Left lung (tissue), 10 donors: ENCODE results near the gene HAGHL. TPM values are rescaled to one million over a fixed set of nuclear protein-coding genes. Genes with fewer than 3 reads are reported as not detected.
A peak's percentile ranks its signal among the peaks of the same experiment; 100 is the strongest.

ENCODE experiments used
- ATAC-seq: fragments of 200-7000 bp; cut with Tn5 transposase; one replicate; pipeline ENCODE4 v1.9.1; 2020; ENCODE audit warnings: moderate library complexity
- DNase-seq, 4 donors: peaks; one replicate each; pipeline ENCODE4 v3.0.0-alpha.2; 2013 to 2020
- H3K27ac ChIP-seq, 2 donors: fragments of 200-600 bp; sonication (generic) in 1 of 2; one replicate each; pipeline versions ENCODE4 v1.5.0 to v1.8.0; 2020 to 2021
- H3K27me3 ChIP-seq, 2 donors: fragments of 200-600 bp; sonication (generic) in 1 of 2; one replicate each; pipeline versions ENCODE4 v1.5.0 to v1.8.0; 2020 to 2021
- H3K36me3 ChIP-seq, 2 donors: fragments of 200-600 bp; sonication (generic) in 1 of 2; one replicate each; pipeline versions ENCODE4 v1.5.0 to v1.8.0; 2020 to 2021
- H3K4me1 ChIP-seq, 2 donors: fragments of 200-600 bp; one replicate each; pipeline ENCODE4 v1.8.0; 2021
- H3K4me3 ChIP-seq, 2 donors: fragments of 200-600 bp; sonication (generic) in 1 of 2; one replicate each; pipeline versions ENCODE4 v1.5.0 to v1.8.0; 2020 to 2021; ENCODE audit warnings: mild to moderate bottlenecking in 1 of 2
- H3K9me3 ChIP-seq, 2 donors: fragments of 200-600 bp; sonication (generic) in 1 of 2; one replicate each; pipeline versions ENCODE4 v1.5.0 to v1.8.0; 2020 to 2021
- CTCF ChIP-seq, 2 donors: fragments of 200-600 bp; sonication (generic) in 1 of 2; IDR thresholded peaks; one replicate each; pipeline versions ENCODE4 v1.5.0 to v1.8.0; 2021; ENCODE audit warnings: antibody characterized with exemption in 2 of 2
- intact Hi-C, 2 donors: fragments of 100-400 bp; cut with DNase I; formaldehyde crosslinking; loops; one replicate each; pipeline versions ENCODE4 v1.11.2 to v1.14.2; 2022
- polyA plus RNA-seq, 6 donors: library from polyadenylated mRNA; unstranded; fragments of 120-200 nt; gene quantifications; one replicate each; pipeline ENCODE4 v1.2.1, GENCODE V29; 2013; ENCODE audit not compliant: insufficient read length in 6 of 6
- total RNA-seq, 2 donors: library from RNA; stranded (reverse); fragmentation: NEBNext Ultra II Directional; extraction: Animal tissue kit (Norgen Biotek cat#: 25700); gene quantifications; one replicate each; pipeline ENCODE4 v1.2.1, GENCODE V29; 2021
- donor health status: DM: no; HTN: yes; CAD: no.
- donor health status: DM: no; HTN: no; CAD: no.

The HAGHL gene
- total and polyA plus RNA-seq, 8 donors: 2.4 to 9.9 (median 4.4) TPM

- intact Hi-C loops: no loop called here
- Histone ChIP-seq H3K27me3 (no peaks in the 10 kb centered on the region), H3K36me3 (peaks cover 0 to 53% of the 10 kb centered on the region in 2 donors), H3K4me1 (peaks cover 33 to 71% of the 10 kb centered on the region in 2 donors), H3K27ac (peak overlapping the region in 1 of 2 donors; percentile 89), H3K9me3 (no peaks in the 10 kb centered on the region), H3K4me3 (peak overlapping the region in 1 of 2 donors; percentile 79)
- no peak for TF ChIP-seq CTCF (IDR thresholded peaks at IDR 0.05)
- ATAC-seq: no peak
- DNase-seq: peak in 1 of 4 donors; percentile 42
Measured at GRCh38 chr16:684961-685696, 41.8 kb upstream of the HAGHL start.

- TF ChIP-seq CTCF (IDR thresholded peaks at IDR 0.05): peak in 1 of 2 donors; percentile 43
- ATAC-seq (no peak), DNase-seq (peak in 1 of 4 donors; percentile 47)
- no peaks in the 10 kb centered on the region for H3K9me3 ChIP-seq
- H3K4me1 ChIP-seq: peaks cover 31 to 67% of the 10 kb centered on the region in 2 donors
- H3K4me3 ChIP-seq: no peak overlapping the region
- peaks cover 0 to 53% of the 10 kb centered on the region in 2 donors for H3K36me3 ChIP-seq
- H3K27me3 ChIP-seq: peaks cover 0 to under 1% of the 10 kb centered on the region in 2 donors
- intact Hi-C loops: no loop called here
- H3K27ac ChIP-seq: no peak overlapping the region
Measured at GRCh38 chr16:685967-686366, 40.9 kb upstream of the HAGHL start.

- DNase-seq (no peak), ATAC-seq (no peak)
- Histone ChIP-seq H3K9me3 (no peaks in the 10 kb centered on the region), H3K27me3 (peaks cover 0 to 7% of the 10 kb centered on the region in 2 donors), H3K4me1 (peaks cover 24 to 60% of the 10 kb centered on the region in 2 donors), H3K27ac (no peak overlapping the region), H3K36me3 (peaks cover 0 to 47% of the 10 kb centered on the region in 2 donors), H3K4me3 (no peak overlapping the region)
- no peak for TF ChIP-seq CTCF (IDR thresholded peaks at IDR 0.05)
- intact Hi-C loops: no loop called here
Measured at GRCh38 chr16:686459-687260, 40.2 kb upstream of the HAGHL start.

GRCh38 chr16:687499-687898 lies 39.4 kb upstream of the HAGHL start:
- DNase-seq: no peak
- no peaks in the 10 kb centered on the region for H3K9me3 ChIP-seq
- no peak overlapping the region for H3K27ac ChIP-seq
- peaks cover 0 to 39% of the 10 kb centered on the region in 2 donors for H3K36me3 ChIP-seq
- H3K27me3 ChIP-seq: peaks cover 6 to 16% of the 10 kb centered on the region in 2 donors
- intact Hi-C loops: no loop called here
- H3K4me3 ChIP-seq: no peak overlapping the region
- ATAC-seq: no peak
- TF ChIP-seq CTCF (IDR thresholded peaks at IDR 0.05): no peak
- H3K4me1 ChIP-seq: peaks cover 21 to 52% of the 10 kb centered on the region in 2 donors
